PC-9 (cell line): ENCODE measurements around the gene PPARGC1A.

Experiments
- EZH2 ChIP-seq: fragments of 200-600 bp; sonication (generic); IDR thresholded peaks from 2 replicates; pipeline ENCODE4 v1.8.0; 2017; ENCODE audit warnings: antibody characterized with exemption, low read depth
- TF ChIP-seq, protein P1 (sequence below): fragments of 200-600 bp; sonication (generic); conservative IDR thresholded peaks from 2 replicates; pipeline ENCODE4 v1.6.1; 2017; ENCODE audit warnings: mixed run types, antibody characterized with exemption, mild to moderate bottlenecking, moderate library complexity

DNA sequence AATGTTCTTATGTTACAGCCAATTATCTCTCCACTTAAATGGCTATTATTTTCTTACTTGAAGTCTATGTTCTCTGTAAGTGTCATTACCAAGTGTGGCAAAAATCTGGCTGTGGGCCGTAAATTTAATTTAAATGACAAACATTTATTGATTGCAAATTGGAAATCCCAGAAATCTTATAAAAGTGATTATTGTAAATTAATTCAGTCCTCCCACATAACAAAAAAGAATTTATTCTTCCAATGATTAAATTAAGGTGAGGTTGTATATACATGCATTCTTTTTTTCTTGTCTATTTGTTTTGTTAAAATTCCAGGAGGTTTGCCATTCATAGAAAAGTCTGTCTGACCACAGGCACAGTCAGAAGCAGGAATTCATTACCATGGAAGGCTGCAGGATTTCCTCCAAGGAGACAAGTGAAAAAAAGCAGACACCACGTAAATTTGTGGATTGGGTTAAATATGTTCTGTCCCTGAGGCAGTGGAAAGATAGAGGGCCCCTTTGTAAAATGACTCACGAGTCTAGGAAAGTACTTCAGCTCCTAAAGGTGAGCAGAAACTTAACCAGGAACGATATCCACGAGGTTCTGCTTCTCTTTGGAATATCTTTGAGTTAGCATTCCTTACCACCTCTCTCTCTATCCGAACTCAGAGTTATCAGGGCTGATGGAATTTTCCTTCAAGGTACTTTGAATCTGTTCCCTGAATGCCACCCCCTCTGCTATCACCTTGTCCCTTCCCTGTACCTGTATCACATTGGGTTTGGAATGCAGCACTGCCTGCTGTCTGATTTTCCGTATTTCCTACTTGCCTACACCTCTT lies 10.7 kb downstream of the PPARGC1A start:
- TF ChIP-seq, protein P1, sequence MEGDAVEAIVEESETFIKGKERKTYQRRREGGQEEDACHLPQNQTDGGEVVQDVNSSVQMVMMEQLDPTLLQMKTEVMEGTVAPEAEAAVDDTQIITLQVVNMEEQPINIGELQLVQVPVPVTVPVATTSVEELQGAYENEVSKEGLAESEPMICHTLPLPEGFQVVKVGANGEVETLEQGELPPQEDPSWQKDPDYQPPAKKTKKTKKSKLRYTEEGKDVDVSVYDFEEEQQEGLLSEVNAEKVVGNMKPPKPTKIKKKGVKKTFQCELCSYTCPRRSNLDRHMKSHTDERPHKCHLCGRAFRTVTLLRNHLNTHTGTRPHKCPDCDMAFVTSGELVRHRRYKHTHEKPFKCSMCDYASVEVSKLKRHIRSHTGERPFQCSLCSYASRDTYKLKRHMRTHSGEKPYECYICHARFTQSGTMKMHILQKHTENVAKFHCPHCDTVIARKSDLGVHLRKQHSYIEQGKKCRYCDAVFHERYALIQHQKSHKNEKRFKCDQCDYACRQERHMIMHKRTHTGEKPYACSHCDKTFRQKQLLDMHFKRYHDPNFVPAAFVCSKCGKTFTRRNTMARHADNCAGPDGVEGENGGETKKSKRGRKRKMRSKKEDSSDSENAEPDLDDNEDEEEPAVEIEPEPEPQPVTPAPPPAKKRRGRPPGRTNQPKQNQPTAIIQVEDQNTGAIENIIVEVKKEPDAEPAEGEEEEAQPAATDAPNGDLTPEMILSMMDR = no peak
- TF ChIP-seq EZH2 = no peak
